NCI-H146 (cell line): ENCODE measurements around the gene MYO7B.

Experiments used
- DNase-seq: peaks from one replicate; lab custom pipeline; 2025; lab: John Stamatoyannopoulos, UW

MYO7B gene

GRCh38 chr2:127664065-127664894 is 128.8 kb downstream of the MYO7B start:
- DNase-seq = no peak

GRCh38 chr2:127664895-127665225 is 129.4 kb downstream of the MYO7B start:
- no peak for DNase-seq

GRCh38 chr2:127665267-127665893 is 129.9 kb downstream of the MYO7B start:
- no peak for DNase-seq

- no peak for DNase-seq
Measured at GRCh38 chr2:127669056-127669455, 133.6 kb downstream of the MYO7B start.

DNA sequence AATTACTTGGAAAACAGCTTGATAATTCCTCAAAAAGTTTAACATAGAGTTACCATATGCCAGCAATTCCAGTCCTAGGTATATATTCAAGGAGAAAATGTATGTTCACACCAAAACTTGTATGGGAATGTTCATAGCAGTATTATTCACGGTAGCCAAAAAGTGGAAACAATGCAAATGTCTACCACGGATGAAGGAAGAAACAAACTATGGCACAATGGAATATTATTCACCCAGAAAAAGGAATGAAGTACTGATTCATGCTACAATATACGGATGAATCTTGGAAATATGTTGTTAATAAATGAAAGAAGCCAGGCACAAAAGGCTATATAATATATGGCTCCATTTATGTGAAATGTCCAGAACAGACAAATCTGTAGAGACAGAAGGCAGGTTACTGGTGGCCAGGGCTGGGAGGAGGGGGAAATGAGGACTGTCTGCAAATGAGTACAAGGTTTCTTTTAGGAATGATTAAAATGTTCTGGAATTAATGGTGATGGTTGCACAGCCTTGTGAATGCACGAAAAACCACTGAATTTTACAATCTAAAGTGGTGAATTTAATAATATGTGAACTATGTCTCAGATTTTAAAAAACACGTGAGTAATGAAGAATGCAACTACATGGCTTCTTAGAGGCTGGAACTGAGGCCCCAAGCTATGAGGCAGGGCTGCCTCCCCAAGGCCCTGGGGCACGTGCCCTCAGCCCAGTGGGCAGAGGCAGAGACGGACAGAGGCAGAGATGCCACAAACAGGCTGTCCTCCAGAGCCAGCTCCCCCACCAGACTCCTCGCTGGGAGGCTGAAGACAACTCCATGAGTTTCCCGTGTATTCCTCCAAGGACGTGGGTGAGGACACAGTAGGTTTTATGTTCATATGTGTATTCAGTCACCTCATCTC is 134.8 kb downstream of the MYO7B start:
- no peak for DNase-seq

DNA sequence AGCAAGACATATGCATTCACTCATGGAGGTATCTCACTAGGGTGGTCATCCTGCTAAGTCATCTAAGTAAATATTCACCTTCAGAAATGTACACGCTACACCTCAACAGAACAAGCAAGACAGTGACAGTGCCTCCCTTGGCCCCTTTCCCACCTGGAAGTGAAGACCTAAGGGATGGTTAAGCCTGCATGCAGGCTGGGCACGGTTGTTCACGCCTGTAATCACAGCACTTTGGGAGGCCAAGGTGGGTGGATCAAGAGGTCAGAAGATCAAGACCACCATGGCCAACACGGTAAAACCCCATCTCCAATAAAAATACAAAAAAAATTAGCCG is 135.4 kb downstream of the MYO7B start:
- DNase-seq = no peak

DNA sequence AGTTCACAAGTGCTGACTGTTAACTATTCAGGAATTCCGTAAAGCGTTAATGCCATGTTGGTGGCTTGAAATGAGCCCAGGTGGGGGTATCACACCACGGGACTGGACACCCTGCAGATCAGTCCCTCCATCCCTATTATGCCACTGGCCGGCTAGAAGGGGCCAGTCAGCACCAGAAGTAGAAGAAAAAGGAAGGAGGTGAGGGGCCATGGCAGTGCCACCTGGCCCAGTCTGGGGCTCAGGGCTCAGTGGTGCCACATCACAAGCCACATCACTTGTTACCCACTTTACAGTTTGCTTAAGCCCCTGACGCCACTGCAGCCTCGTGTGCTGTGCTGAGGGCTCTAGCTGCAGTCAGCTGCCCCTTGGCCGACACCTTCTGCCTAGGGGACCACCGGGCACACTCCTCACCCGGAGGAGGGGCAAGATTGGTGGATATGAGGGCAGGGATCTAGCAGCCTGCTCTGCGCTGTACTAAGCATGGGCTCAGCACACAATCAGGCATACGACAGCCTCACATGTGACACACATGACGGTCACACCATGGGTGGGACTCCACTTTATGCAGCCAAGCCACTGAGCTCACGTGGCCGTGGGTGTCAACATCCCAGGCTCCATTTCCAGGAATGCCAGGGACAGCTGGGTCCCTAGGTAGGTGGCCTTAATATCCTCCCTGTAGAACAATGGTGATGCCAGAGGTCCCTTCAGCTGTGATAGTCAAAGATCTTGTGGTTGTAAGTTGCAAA is 136.2 kb downstream of the MYO7B start:
- DNase-seq = no peak

DNA sequence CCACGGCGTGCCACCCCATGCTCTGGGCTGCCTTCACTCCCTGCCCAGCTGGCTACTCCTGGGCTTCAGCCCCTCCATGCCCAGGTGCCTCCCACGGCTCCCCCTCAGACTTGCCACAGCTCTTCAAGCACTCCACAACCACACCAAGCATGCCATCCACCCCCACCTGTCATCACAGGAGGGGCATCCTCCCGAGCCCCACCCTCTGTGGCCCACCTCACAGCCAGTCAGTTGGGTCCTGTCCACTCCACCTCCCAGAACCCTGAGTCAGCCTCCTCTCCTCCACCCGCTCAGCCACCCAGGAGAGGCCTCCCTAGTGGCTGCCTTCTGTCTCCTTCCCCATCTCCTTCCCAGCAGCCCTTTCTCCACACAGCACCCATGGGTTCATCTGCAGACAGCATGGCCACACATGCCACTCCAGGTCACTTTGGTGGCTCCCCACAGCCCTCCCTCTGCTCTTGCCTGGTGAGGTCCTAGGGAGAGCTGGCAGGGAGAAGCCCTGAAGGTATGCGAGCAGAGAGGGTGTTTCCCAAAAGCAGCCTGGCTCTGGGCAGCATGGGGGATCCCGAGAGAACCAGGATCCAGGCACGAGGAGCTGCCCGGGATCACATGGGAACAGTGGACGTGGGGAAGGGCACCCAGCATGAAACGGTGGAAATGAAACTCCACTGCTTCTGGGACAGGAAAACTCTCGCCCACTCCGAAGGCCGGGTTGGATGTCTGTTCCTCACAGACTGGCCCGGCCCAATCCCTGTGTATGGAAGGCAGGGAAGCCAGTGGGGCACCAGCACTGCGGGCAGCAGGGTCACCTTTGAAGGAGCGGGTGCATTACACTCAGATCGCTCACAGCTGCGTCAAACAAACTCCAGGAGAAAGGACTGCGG is 137.1 kb downstream of the MYO7B start:
- DNase-seq = no peak

DNA sequence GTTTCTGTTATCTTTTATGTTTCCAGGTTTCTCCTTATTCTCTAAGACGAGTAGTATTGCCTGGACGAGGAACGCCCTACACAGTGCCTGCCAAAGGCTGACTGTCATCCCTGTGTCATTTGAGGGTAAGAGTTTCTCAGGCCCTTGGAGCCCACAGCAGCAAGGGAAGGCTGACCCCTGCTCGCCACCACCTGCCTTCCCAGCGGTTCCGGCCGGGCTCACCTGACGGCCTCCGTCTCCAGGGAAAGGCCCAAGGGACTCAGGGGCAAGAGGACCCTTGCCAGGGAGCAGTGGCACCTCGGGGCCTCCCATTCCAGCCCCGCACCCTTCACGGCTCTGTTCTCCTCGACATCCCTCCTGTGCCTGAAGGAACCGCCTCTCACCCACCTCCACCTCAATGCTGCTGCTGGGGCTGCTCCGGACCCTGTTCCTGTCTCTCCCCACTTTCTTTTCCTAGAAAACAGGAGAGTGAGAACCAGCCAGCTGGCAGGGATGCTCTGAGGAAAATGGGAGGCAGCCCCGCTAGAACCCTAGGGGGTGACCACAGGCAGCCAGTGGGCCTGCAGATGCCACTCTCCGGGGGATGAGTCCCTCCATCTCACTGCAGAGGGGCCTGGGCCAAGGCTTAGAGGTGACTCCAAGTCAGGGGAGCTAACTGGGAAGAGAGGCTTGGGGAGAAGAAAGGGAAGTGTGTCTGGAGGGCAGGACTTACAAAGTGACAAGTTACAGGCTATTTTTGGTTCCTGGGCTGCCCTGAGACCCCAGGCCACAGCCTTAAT is 138.0 kb downstream of the MYO7B start:
- no peak for DNase-seq

DNA sequence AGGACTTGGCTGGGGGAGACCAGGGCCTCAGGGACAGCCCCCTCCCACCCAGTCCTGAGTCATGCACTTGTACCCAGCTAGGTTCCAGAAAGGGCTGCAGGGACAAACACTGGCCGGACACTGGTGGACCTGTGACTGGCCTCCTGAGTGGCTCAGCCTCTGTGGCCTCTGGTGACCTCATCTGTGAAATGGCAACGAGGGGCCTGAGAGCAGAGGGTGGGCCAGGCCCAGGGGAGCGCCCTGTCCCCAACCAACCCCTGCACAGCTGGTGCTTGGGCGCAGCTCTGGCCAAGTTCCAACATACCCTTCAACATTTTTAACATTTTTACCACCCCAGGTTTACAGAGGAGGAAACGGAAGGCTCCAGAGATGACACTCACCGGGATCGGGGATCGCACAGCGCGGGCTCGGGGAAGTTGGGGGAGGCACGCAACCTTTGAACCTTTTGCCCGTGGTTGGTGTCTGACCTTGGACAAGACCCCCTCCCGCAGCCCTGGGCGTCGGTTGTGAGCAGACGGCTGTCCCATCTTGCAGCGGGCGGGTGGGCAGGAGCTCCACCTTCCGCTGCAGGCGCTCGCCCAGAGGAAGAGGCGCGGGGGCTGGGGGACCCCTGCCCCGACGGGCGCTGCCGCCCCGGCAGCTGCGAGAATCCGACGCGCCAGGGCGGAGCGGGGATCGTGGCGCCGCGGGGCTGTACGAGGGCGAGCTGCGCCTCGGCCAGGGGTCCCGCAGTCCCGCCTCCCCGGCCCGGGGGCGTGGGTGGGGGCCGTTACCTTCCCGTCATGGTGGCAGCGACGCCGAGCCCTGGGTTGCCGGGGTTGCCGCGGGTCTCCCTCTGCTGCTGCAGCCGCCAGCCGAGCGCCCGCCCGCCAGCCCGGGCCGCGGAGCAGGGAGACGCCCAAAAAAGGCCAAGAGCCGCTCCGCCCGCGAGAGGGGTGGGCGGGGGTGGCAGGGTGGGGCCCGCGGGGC is 139.0 kb downstream of the MYO7B start:
- peak; percentile 18 for DNase-seq

DNA sequence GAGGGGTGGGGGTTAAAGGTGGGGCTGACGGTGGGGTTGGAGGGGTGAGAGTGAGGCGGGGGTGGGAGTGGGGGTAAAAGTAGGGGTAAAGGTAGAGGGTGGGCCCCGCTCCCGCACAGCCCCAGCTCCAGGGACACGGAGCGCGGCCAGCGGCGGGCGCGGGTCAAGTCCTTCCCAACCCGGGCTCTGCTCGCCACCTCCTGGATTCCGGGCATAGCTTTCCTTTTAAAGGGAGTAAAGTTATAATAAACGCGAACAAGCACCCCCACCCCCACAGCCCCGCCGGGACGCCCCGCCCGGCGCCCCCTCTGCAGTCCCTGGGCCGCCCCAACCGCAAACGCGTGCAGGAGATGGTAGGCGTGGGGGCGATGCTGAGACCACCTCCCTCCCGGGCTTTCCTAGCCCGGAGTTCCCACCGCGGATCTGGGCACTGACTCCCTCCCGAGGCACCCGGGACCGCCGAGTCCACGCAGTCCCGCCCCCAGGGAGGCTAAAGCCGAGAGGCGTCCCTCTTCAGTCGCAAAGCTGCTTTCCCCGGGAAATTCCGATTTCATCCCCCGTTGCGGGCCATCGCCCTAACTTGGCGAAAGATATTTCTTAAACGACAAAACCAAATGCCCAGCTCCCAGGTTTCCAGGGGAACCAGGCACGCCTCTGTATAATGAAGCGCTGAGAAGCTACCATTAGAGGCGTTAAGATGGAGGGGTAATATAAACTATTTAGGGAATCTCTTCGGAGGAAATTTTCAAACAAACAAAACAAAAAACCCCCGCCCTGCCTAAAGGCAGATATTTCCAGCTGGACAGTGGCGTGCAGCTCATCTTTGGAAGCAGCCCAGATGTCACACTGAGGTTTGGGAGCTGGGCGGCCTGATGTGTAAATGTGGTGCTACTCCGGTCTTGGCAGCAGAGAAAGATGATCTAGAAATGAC is 140.1 kb downstream of the MYO7B start, which contains the start of gene LIMS2:
Gene LIMS2, minus strand, starts transcription at position 200 of the 931 bp plus-strand sequence. CDS start 506 bp downstream, outside the sequence.
- peak; percentile 26 for DNase-seq

DNA sequence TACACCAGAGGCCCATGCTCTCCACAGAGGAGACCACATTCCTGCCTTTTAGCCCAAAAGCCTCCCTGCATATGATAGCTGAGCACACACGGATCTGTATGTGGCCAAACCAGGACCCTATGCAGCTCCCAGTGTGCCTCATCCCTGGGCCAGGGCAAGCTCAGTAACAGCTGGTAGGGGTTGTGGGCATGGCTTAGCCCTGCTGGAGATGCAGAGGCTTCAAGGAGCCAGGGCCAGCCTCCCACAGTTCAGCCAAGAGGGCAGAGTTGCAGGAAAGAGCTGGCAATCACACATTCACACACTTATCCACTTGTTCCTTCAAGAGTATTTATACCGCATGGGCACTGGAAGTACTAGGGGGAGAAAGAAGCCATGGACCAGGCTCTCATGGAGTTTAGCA is 141.4 kb downstream of the MYO7B start:
- DNase-seq = no peak

DNA sequence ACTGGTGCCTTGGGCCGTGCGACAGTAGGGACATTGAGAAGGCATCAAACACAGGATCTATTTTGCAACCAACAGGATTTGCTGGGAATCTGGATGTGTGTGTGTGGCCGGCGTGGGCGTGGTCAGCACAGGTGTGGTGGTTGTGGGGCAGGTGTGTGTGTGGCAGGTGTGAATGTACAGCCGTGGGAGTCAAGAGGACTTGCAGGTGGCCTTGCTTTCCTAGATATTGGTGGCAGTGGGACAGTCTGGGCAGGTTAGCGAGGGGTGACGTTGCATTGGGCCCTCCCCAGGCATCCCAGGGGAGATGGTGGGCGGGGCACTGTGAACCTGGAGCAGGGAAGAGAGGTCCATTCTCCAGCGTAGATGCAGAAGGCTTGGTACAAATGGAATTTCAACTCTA is 143.0 kb downstream of the MYO7B start:
- DNase-seq = peak; percentile 47

DNA sequence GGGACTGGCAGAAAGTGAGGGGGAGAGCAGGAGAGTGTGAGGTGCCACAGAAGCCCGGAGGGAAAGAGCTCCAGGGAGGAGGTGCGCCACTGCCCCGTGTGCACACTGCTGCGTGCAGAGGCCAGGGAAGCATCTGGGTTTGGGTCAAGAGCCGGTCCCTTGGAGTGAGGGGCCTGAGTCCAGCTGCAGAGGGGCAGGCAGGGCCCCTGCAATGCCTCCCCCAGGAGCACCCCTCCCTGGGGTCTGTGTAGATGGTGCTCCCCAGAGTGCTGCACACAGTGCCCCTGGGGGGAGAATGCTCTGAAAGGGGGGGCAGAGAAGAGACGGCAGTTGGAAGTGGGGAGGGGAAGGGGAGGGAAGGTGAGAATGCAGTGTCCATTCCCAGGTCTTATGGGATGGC is 143.5 kb downstream of the MYO7B start:
- DNase-seq = no peak

GRCh38 chr2:127679680-127680361 is 144.3 kb downstream of the MYO7B start:
- DNase-seq = no peak

- DNase-seq = no peak
Measured at GRCh38 chr2:127680706-127681287, 145.3 kb downstream of the MYO7B start.

DNA sequence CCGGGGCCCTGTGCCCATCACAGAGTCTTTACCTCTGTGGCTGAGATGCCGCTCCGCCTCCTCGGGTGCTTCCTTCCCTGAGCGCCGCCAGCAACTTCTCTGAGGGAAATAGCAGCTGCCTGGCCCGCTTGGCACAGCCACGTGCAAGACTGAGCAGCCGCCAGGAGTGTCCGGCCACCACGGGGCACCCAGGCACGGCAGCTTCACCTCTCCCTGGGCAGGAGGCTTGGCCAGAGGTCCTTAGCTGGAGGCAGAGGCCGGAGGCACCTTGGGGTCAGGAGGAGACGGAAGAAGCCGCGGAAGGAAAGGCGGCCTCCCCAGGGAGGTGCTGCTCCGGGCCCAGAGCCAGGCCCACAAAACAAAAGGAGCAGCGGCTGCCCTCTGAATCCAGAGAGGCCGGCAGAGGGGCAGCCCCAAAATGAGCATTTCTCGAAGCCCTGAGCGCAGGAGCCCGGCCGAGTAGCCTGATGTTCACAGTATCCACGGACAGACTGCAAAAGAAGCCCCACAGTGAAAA is 145.9 kb downstream of the MYO7B start:
- DNase-seq = no peak
